GM18526 (cell line): ENCODE measurements around the gene ZMIZ1.

ENCODE experiments used
- POLR2A ChIP-seq: IDR thresholded peaks from 3 replicates; pipeline ENCODE4 v1.6.1; 2011; ENCODE audit not compliant: insufficient read length; ENCODE audit errors: extremely low read depth

Gene ZMIZ1

GRCh38 chr10:79314761-79315601, 246.2 kb downstream of the ZMIZ1 start:
- TF ChIP-seq POLR2A: no peak

GRCh38 chr10:79315602-79315920, 246.8 kb downstream of the ZMIZ1 start:
- no peak for TF ChIP-seq POLR2A

GRCh38 chr10:79316671-79317431, 248.1 kb downstream of the ZMIZ1 start:
- peak; percentile 19 for TF ChIP-seq POLR2A

GRCh38 chr10:79318369-79318768, 249.6 kb downstream of the ZMIZ1 start:
- TF ChIP-seq POLR2A: no peak

- TF ChIP-seq POLR2A: no peak
Observed at GRCh38 chr10:79319115-79319771, 250.5 kb downstream of the ZMIZ1 start.

GRCh38 chr10:79320316-79320715, 251.6 kb downstream of the ZMIZ1 start:
- TF ChIP-seq POLR2A: no peak

GRCh38 chr10:79320820-79321493, 252.2 kb downstream of the ZMIZ1 start:
- TF ChIP-seq POLR2A: no peak

GRCh38 chr10:79321494-79321882, 252.7 kb downstream of the ZMIZ1 start:
- no peak for TF ChIP-seq POLR2A

- no peak for TF ChIP-seq POLR2A
Observed at GRCh38 chr10:79321951-79322350, 253.2 kb downstream of the ZMIZ1 start.

- no peak for TF ChIP-seq POLR2A
Observed at GRCh38 chr10:79322616-79323543, 254.1 kb downstream of the ZMIZ1 start.

- no peak for TF ChIP-seq POLR2A
Observed at GRCh38 chr10:79323602-79324001, 254.8 kb downstream of the ZMIZ1 start.

- TF ChIP-seq POLR2A: no peak
Observed at GRCh38 chr10:79324032-79324695, 255.4 kb downstream of the ZMIZ1 start.

GRCh38 chr10:79326361-79327089, 257.8 kb downstream of the ZMIZ1 start:
- TF ChIP-seq POLR2A: no peak

GRCh38 chr10:79327090-79327457, 258.3 kb downstream of the ZMIZ1 start:
- no peak for TF ChIP-seq POLR2A
